Measurements from ENCODE around the gene PRORP. TPM values are rescaled to one million over a fixed set of nuclear protein-coding genes. Genes with fewer than 3 reads are reported as not detected.
A peak's percentile ranks its signal among the peaks of the same experiment; 100 is the strongest.
"Not testable (repeated sequence)": the region's sequence is repeated elsewhere in the genome, so short reads cannot be mapped to it uniquely, and the experiment has no call there.

Gene PRORP
- polyA plus RNA-seq (ENCODE audit: low read depth in 6 of 6), result 10 to 100 TPM; 23.9 to 43.6 (median 28.8) TPM

DNA sequence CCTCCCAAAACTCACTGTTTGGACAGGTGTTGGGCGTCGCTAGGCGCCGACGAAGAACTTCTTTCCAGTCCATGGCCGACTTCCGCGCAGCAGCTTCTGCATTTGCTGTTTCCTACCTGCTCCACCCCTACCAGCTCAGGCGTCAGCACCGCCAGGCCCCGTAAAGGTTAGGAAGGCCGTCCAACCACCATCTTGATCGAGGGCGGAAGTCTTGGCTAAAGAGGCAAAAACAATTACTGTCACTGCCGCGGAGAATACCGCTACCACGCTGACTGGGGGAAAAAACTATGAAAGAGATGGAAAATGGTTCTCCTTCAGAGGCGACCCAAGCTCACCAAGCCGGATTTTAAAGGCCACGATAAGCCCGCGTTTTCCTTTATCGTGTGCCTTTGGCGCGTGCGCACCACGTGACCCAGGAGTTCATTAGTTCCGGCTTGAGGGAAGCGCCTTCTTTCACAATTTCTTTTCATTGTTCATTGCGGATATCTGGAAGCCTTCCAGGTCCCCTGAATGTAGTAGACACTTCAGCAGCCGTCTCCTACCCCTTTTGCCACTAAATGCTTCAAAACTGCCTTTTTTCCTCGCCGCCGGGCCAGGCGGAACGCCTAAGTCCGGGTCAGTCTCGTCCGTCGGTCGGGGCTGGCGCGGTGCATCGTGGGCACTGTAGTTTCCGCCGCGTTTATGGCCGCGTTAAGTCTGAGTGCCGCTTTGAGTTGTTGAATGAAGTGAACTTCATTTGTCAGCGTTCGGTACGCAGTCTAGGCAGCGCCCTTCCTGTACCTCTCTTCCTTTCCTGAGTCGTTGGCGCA lies at the start of gene PRORP, which contains the start of gene PPP2R3C:
Gene PRORP, plus strand, starts transcription at position 666 of the 809 bp plus-strand sequence. CDS start 694 bp downstream, outside the sequence.
Gene PPP2R3C, minus strand, starts transcription at position 104 of the 809 bp plus-strand sequence. Its CDS starts 31 bp downstream, at position 73.
- peaks cover 0 to 2% of the 10 kb centered on the region in 2 donors for H3K36me3 Mint-ChIP-seq
- DNase-seq, result peak; percentile 93
- peaks cover 31 to 71% (median 66%) of the 10 kb centered on the region in 3 donors for H3K4me1 Mint-ChIP-seq
- peak; percentile 85 for ATAC-seq (ENCODE audit: low read depth in 2 of 2)
- H3K27me3 Mint-ChIP-seq, result no peaks in the 10 kb centered on the region
- peak within 1 kb of the TSS; percentile 96 to 100 (median 99) for H3K4me3 Mint-ChIP-seq
- peak within 1 kb of the TSS; percentile 100 for H3K27ac Mint-ChIP-seq
- H3K9me3 Mint-ChIP-seq, result no peaks in the 10 kb centered on the region

DNA sequence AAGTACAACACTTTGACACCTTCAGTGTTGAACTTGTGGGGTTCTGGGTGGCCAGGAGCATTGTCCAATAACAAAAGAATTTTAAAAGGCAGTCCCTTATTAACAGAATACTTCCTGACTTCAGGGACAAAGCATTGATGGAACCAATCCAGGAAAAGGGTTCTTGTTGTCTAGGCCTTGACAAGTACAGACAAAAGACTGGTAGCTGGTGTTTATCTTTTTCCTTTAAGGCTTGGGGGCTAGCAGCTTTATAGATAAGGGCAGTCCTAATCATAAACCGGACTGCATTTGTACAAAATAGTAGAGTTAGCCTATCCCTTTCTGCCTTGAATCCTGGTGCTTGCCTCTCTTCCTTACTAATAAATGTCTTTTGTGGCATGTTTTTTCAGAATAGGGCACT lies 48.9 kb upstream of the PRORP start:
- ATAC-seq (ENCODE audit: low read depth in 2 of 2) (no peak), DNase-seq (no peak)
- Mint-ChIP-seq H3K27me3 (no peaks in the 10 kb centered on the region), H3K4me1 (no peaks in the 10 kb centered on the region), H3K9me3 (no peaks in the 10 kb centered on the region), H3K27ac (peak overlapping the region in 1 of 6 donors; percentile 30), H3K36me3 (peaks cover 5 to 18% of the 10 kb centered on the region in 2 donors), H3K4me3 (no peak overlapping the region)

DNA sequence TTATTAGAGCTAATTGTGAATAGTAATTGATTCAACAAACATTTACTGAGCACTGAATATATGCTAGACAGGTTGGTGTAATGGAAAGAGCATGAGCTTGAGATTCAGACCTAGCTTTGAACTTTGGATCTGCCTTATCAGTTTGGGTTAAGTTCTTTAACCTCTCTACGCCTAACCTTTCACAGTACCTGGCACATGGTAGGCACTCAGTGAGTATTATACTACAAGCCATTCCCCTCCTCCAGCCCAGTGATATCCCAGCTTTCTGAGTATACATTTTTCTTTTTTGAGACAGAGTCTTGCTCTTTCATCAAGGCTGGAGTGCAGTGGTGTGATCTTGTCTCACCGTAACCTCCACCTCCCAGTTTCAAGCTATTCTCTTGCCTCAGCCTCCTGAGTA lies 44.3 kb upstream of the PRORP start:
- H3K9me3 Mint-ChIP-seq, result no peaks in the 10 kb centered on the region
- H3K27ac Mint-ChIP-seq, result peak overlapping the region in 1 of 6 donors; percentile 76
- H3K36me3 Mint-ChIP-seq, result peaks cover 0 to 13% of the 10 kb centered on the region in 2 donors
- DNase-seq (no peak), ATAC-seq (ENCODE audit: low read depth in 2 of 2) (no peak)
- H3K27me3 Mint-ChIP-seq, result no peaks in the 10 kb centered on the region
- no peaks in the 10 kb centered on the region for H3K4me1 Mint-ChIP-seq
- H3K4me3 Mint-ChIP-seq, result no peak overlapping the region

- no peaks in the 10 kb centered on the region for H3K27me3 Mint-ChIP-seq
- ATAC-seq (ENCODE audit: low read depth in 2 of 2) (no peak), DNase-seq (no peak)
- H3K36me3 Mint-ChIP-seq, result peaks cover 0 to 13% of the 10 kb centered on the region in 2 donors
- H3K4me1 Mint-ChIP-seq, result no peaks in the 10 kb centered on the region
- peak overlapping the region in 1 of 6 donors; percentile 75 for H3K27ac Mint-ChIP-seq
- no peak overlapping the region for H3K4me3 Mint-ChIP-seq
- no peaks in the 10 kb centered on the region for H3K9me3 Mint-ChIP-seq
Observed at GRCh38 chr14:35079742-35080141, 42.6 kb upstream of the PRORP start.

DNA sequence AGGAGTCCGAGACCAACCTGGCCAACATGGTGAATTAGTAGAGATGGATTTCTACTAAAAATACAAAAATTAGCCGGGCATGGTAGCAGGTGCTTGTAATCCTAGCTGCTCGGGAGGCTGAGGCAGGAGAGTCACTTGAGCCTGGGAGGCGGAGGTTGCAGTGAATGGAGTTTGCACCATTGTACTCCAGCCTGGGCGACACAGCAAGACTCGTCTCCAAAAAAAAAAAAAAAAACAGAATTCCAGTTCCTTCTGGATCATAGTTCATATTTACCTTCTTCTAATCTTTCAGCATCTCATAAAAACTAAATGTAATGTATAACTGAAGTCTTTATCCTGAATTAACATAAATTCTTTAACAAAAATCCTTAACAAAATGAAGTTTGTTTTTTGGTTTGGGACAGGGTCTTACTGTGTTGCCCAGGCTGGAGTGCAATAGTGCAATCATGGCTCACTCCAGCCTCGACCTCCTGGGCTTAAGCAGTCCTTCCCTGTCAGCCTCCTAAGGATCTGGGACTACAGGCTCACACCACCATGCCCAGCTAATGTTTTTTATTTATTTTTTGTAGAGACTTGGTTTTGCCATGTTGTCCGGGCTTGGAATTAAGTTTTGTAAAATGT lies 38.7 kb upstream of the PRORP start:
- Mint-ChIP-seq H3K36me3 (peaks cover 19% of the 10 kb centered on the region in 2 donors), H3K27me3 (no peaks in the 10 kb centered on the region), H3K4me3 (no peak overlapping the region), H3K4me1 (no peaks in the 10 kb centered on the region), H3K27ac (peak overlapping the region in 2 of 6 donors; percentile 24 to 52), H3K9me3 (no peaks in the 10 kb centered on the region)
- no peak for DNase-seq
- ATAC-seq (ENCODE audit: low read depth in 2 of 2), result no peak

- H3K36me3 Mint-ChIP-seq, result peaks cover 14 to 19% of the 10 kb centered on the region in 2 donors
- H3K27ac Mint-ChIP-seq, result peak overlapping the region in 2 of 6 donors; percentile 17 to 43
- no peaks in the 10 kb centered on the region for H3K27me3 Mint-ChIP-seq
- ATAC-seq (ENCODE audit: low read depth in 2 of 2) (no peak), DNase-seq (no peak)
- H3K4me3 Mint-ChIP-seq, result no peak overlapping the region
- no peaks in the 10 kb centered on the region for H3K4me1 Mint-ChIP-seq
- H3K9me3 Mint-ChIP-seq, result no peaks in the 10 kb centered on the region
Observed at GRCh38 chr14:35085441-35085840, 36.9 kb upstream of the PRORP start.

- no peak for ATAC-seq (ENCODE audit: low read depth in 2 of 2)
- H3K9me3 Mint-ChIP-seq, result no peaks in the 10 kb centered on the region
- H3K27ac Mint-ChIP-seq, result peak overlapping the region in 2 of 6 donors; percentile 59 to 75
- peaks cover 14 to 19% of the 10 kb centered on the region in 2 donors for H3K36me3 Mint-ChIP-seq
- DNase-seq, result no peak
- no peak overlapping the region for H3K4me3 Mint-ChIP-seq
- no peaks in the 10 kb centered on the region for H3K4me1 Mint-ChIP-seq
- no peaks in the 10 kb centered on the region for H3K27me3 Mint-ChIP-seq
Observed at GRCh38 chr14:35088514-35088913, 33.8 kb upstream of the PRORP start.

DNA sequence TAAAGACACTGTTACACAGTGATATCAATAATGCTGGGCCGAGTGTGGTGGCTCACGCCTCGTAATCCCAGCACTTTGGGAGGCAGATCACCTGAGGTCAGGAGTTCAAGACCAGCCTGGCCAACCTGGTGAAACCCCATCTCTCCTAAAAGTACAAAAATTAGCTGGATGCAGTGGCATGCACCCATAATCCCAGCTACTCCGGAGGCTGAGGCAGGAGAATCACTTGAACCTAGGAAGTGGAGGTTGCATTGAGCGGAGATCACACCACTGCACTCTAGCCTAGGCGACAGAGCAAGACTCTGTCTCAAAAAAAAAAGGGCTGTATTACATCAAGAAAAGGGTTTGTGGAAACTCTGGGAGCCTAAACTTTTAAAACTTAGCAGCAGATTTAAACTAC lies 27.7 kb upstream of the PRORP start:
- not testable (repeated sequence) for H3K9me3 Mint-ChIP-seq; ATAC-seq (ENCODE audit: low read depth in 2 of 2); H3K4me3 Mint-ChIP-seq; DNase-seq; H3K36me3 Mint-ChIP-seq; H3K27me3 Mint-ChIP-seq; H3K4me1 Mint-ChIP-seq
- peak overlapping the region in 1 of 6 donors; percentile 21 for H3K27ac Mint-ChIP-seq

GRCh38 chr14:35107866-35108265 lies 14.5 kb upstream of the PRORP start:
- ATAC-seq (ENCODE audit: low read depth in 2 of 2) (no peak), DNase-seq (no peak)
- no peak overlapping the region for H3K27ac Mint-ChIP-seq
- peaks cover 22 to 43% of the 10 kb centered on the region in 2 donors for H3K36me3 Mint-ChIP-seq
- H3K27me3 Mint-ChIP-seq, result no peaks in the 10 kb centered on the region
- H3K9me3 Mint-ChIP-seq, result peaks cover 0 to 4% (median 0%) of the 10 kb centered on the region in 7 donors
- H3K4me1 Mint-ChIP-seq, result peaks cover 2 to 9% (median 2%) of the 10 kb centered on the region in 3 donors
- no peak overlapping the region for H3K4me3 Mint-ChIP-seq

DNA sequence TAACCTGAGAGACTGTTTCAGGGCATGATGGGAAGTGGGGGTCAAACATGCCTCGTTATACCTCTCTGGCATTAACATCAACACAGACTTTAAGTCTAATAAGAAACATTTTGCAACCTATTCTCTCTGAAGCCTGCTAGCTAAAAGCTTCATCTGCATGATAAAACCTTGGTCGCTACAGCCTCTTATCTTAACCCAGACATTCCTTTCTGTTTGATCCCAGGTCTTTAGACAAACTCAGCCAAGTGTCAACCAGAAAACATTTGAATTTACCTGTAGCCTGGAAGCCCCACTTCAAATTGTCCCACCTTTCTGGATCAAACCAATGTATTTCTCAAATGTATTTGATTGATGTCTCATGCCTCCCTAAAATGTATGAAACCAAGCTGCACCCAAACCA lies 9.7 kb upstream of the PRORP start:
- Mint-ChIP-seq H3K4me3 (no peak overlapping the region), H3K36me3 (peaks cover 25 to 45% of the 10 kb centered on the region in 2 donors), H3K9me3 (peaks cover 0 to 5% (median 0%) of the 10 kb centered on the region in 7 donors), H3K4me1 (peaks cover 11 to 22% (median 17%) of the 10 kb centered on the region in 3 donors), H3K27me3 (no peaks in the 10 kb centered on the region), H3K27ac (peak overlapping the region in 2 of 6 donors; percentile 49 to 66)
- no peak for DNase-seq
- ATAC-seq (ENCODE audit: low read depth in 2 of 2), result no peak

- Mint-ChIP-seq H3K27me3 (no peaks in the 10 kb centered on the region), H3K36me3 (peaks cover 25 to 45% of the 10 kb centered on the region in 2 donors)
Observed at GRCh38 chr14:35113308-35113950, 8.9 kb upstream of the PRORP start.

DNA sequence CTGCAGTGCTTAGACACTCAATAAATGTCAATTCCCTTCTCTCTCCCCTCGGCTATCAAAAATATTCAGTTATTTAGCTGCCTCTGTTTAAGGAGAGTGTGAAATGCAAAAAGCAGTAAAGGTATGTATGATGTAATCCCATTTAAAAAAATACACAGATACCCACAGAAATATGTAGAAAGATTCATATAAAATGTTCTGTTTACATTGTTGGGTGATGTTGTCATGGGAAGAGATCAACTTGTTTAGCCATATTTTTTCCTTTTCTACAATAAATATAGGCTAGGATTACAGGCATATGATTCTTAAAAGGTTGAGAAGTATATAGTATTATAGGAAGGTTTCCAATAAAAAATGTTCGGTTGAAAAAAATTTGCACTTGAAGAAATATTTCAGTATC lies 8.3 kb upstream of the PRORP start:
- H3K27me3 Mint-ChIP-seq, result no peaks in the 10 kb centered on the region
- H3K4me3 Mint-ChIP-seq, result no peak overlapping the region
- H3K36me3 Mint-ChIP-seq, result peaks cover 25 to 45% of the 10 kb centered on the region in 2 donors
- peaks cover 0 to 5% (median 0%) of the 10 kb centered on the region in 7 donors for H3K9me3 Mint-ChIP-seq
- ATAC-seq (ENCODE audit: low read depth in 2 of 2) (no peak), DNase-seq (no peak)
- peaks cover 21 to 32% (median 22%) of the 10 kb centered on the region in 3 donors for H3K4me1 Mint-ChIP-seq
- no peak overlapping the region for H3K27ac Mint-ChIP-seq

More at GRCh38 chr14:35113308-35113950, 8.9 kb upstream of the PRORP start:
- no peak for DNase-seq
- Mint-ChIP-seq H3K4me1 (peaks cover 16 to 30% (median 21%) of the 10 kb centered on the region in 3 donors), H3K4me3 (no peak overlapping the region), H3K9me3 (peaks cover 0 to 5% (median 0%) of the 10 kb centered on the region in 7 donors), H3K27ac (peak overlapping the region in 4 of 6 donors; percentile 49 to 89 (median 73))
- ATAC-seq (ENCODE audit: low read depth in 2 of 2), result no peak

GRCh38 chr14:35116242-35116641 lies 6.1 kb upstream of the PRORP start:
- H3K36me3 Mint-ChIP-seq, result peaks cover 25 to 30% of the 10 kb centered on the region in 2 donors
- H3K9me3 Mint-ChIP-seq, result peaks cover 0 to 5% (median 0%) of the 10 kb centered on the region in 7 donors
- DNase-seq (no peak), ATAC-seq (ENCODE audit: low read depth in 2 of 2) (no peak)
- H3K27me3 Mint-ChIP-seq, result no peaks in the 10 kb centered on the region
- H3K4me1 Mint-ChIP-seq, result peaks cover 31 to 52% (median 40%) of the 10 kb centered on the region in 3 donors
- H3K4me3 Mint-ChIP-seq, result no peak overlapping the region
- no peak overlapping the region for H3K27ac Mint-ChIP-seq

Data from naive B cell (primary cell).